Activated CD4-positive, CD25-positive, alpha-beta regulatory T cell treated with anti-CD3 and anti-CD28 coated beads, Interleukin-2, amount 50 U/mL, for 72 hours (primary cell): ENCODE data around the gene RALA.

ENCODE experiments used
- DNase-seq: peaks from one replicate; pipeline ENCODE4 v3.0.0; 2021

RALA gene

GRCh38 chr7:39614299-39614698 is 9.1 kb upstream of the RALA start:
- DNase-seq, result no peak

GRCh38 chr7:39615350-39615975 is 7.9 kb upstream of the RALA start:
- DNase-seq, result no peak

GRCh38 chr7:39616138-39616537 is 7.2 kb upstream of the RALA start:
- DNase-seq, result no peak

GRCh38 chr7:39617005-39617404 is 6.4 kb upstream of the RALA start:
- no peak for DNase-seq

GRCh38 chr7:39618868-39619267 is 4.5 kb upstream of the RALA start:
- DNase-seq, result no peak

GRCh38 chr7:39620486-39620885 is 2.9 kb upstream of the RALA start:
- DNase-seq, result no peak

- no peak for DNase-seq
These were observed 2.1 kb upstream of the RALA start for GRCh38 chr7:39621261-39621660.

GRCh38 chr7:39621784-39622411 is 1.5 kb upstream of the RALA start:
- DNase-seq, result no peak

GRCh38 chr7:39622609-39623008 is 763 bp upstream of the RALA start:
- no peak for DNase-seq

GRCh38 chr7:39623732-39624441 is 515 bp downstream of the RALA start:
- DNase-seq, result no peak

GRCh38 chr7:39624442-39624807 is 1.1 kb downstream of the RALA start:
- peak; percentile 36 for DNase-seq

GRCh38 chr7:39624935-39625694 is 1.7 kb downstream of the RALA start:
- DNase-seq, result no peak

- DNase-seq, result no peak
These were observed 8.4 kb downstream of the RALA start for GRCh38 chr7:39631736-39632308.

GRCh38 chr7:39633563-39634477 is 10.4 kb downstream of the RALA start:
- DNase-seq, result no peak

- DNase-seq, result no peak
These were observed 11.1 kb downstream of the RALA start for GRCh38 chr7:39634478-39634805.

GRCh38 chr7:39637400-39637799 is 14.0 kb downstream of the RALA start:
- no peak for DNase-seq

GRCh38 chr7:39637963-39638485 is 14.7 kb downstream of the RALA start:
- DNase-seq, result no peak

- no peak for DNase-seq
These were observed 19.5 kb downstream of the RALA start for GRCh38 chr7:39642896-39643295.

GRCh38 chr7:39644170-39644569 is 20.8 kb downstream of the RALA start:
- no peak for DNase-seq

GRCh38 chr7:39645482-39646407 is 22.4 kb downstream of the RALA start:
- DNase-seq, result no peak

GRCh38 chr7:39647816-39648215 is 24.4 kb downstream of the RALA start:
- no peak for DNase-seq
